Panc1 (cell line): Measurements from ENCODE around the gene ALOX12B. TPM values are rescaled to one million over a fixed set of nuclear protein-coding genes. Genes with fewer than 3 reads are reported as not detected.
"Not testable (repeated sequence)": the region's sequence is repeated elsewhere in the genome, so short reads cannot be mapped to it uniquely, and the experiment has no call there.

Experiments used
- ATAC-seq: fragments of 200-7000 bp; cut with Tn5 transposase; 2 replicates; pipeline ENCODE4 v1.9.1; 2020; ENCODE audit warnings: mild to moderate bottlenecking, moderate library complexity
- BruUV-seq: library from RNA; stranded (reverse); fragments of 400-500 nt; replicated peaks from 2 replicates; lab custom pipeline; 2021; lab: Mats Ljungman, UMichigan
- CTCF ChIA-PET: fragments of 300-600 bp; sonication (Branson Sonifier 250); formaldehyde crosslinking; loops from one replicate; lab custom pipeline; 2022; ENCODE audit warnings: antibody characterized with exemption; lab: Charles Lee
- POLR2A ChIA-PET: fragments of 300-600 bp; sonication (Branson Sonifier 250); formaldehyde crosslinking; loops from one replicate; lab custom pipeline; 2022; ENCODE audit warnings: antibody characterized with exemption; lab: Charles Lee
- DNase-seq: peaks from one replicate; pipeline ENCODE4 v3.0.0-alpha.2; 2010; ENCODE audit warnings: low read depth, low spot score
- H3K27ac ChIP-seq: 2 replicates; pipeline ENCODE4 v1.5.1; 2011; ENCODE audit warnings: mild to moderate bottlenecking, low read length, inconsistent platforms
- H3K27me3 ChIP-seq: fragments of 200-500 bp; sonication (Bioruptor generic); 2 replicates; pipeline ENCODE4 v1.6.0; 2014; ENCODE audit warnings: low read length, inconsistent platforms; ENCODE audit not compliant: control insufficient read depth, insufficient read depth
- H3K36me3 ChIP-seq: fragments of 200-500 bp; sonication (Bioruptor generic); 2 replicates; pipeline ENCODE4 v1.5.1; 2014; ENCODE audit warnings: inconsistent platforms, mild to moderate bottlenecking, low read length, moderate library complexity; ENCODE audit not compliant: control insufficient read depth, insufficient read depth
- H3K4me1 ChIP-seq: 2 replicates; pipeline ENCODE4 v1.5.1; 2011; ENCODE audit warnings: inconsistent platforms, mild to moderate bottlenecking, low read length, moderate library complexity; ENCODE audit not compliant: control insufficient read depth, insufficient read depth
- H3K4me3 ChIP-seq, 2 experiments: 2 replicates each; pipeline ENCODE4 v1.5.1; 2011 to 2012; ENCODE audit warnings: low read depth in 2 of 2, low read length in 2 of 2, mild to moderate bottlenecking in 2 of 2, inconsistent platforms in 1 of 2, moderate library complexity in 1 of 2
- H3K9me3 ChIP-seq: fragments of 200-500 bp; sonication (Bioruptor generic); 2 replicates; pipeline ENCODE4 v1.5.1; 2014; ENCODE audit warnings: low read depth, mild to moderate bottlenecking, inconsistent platforms, low read length, moderate library complexity; ENCODE audit not compliant: control insufficient read depth, insufficient read depth
- POLR2AphosphoS5 ChIP-seq: IDR thresholded peaks from 2 replicates; pipeline ENCODE4 v1.6.1; 2012; ENCODE audit warnings: mild to moderate bottlenecking, low read depth, low read length, moderate library complexity
- SIN3A ChIP-seq: IDR thresholded peaks from 2 replicates; pipeline ENCODE4 v1.6.1; 2012; ENCODE audit warnings: low read depth, mild to moderate bottlenecking, low read length, moderate library complexity, borderline replicate concordance; ENCODE audit not compliant: insufficient read depth
- TCF7L2 ChIP-seq: IDR thresholded peaks from 2 replicates; pipeline ENCODE4 v1.6.1; 2011; ENCODE audit warnings: mild to moderate bottlenecking, low read depth, low read length, inconsistent platforms
- in situ Hi-C: cut with HindIII; loops from 2 replicates; pipeline ENCODE4 v1.10.0; 2016; ENCODE audit warnings: low sequenced_read_pairs, low pct_unique_long_range_greater_than_20kb
- intact Hi-C: fragments of 100-400 bp; cut with micrococcal nuclease; formaldehyde crosslinking; loops from one replicate; pipeline ENCODE4 v1.10.0; 2022; ENCODE audit not compliant: unreplicated experiment
- total RNA-seq: library from RNA; stranded (reverse); gene quantifications from one replicate; pipeline ENCODE4 v1.2.1, GENCODE V29; 2021; ENCODE audit not compliant: unreplicated experiment
- TF ChIP-seq, protein P1 (sequence below): fragments of 450-650 bp; IDR thresholded peaks from 2 replicates; pipeline ENCODE4 v1.5.1; 2017; ENCODE audit warnings: mild to moderate bottlenecking
- TF ChIP-seq, protein P2 (sequence below), 2 experiments: IDR thresholded peaks; 2 replicates each; pipeline ENCODE4 v1.6.1; 2011 to 2012; ENCODE audit warnings: low read depth in 2 of 2, control low read depth in 1 of 2, low read length in 1 of 2, mild to moderate bottlenecking in 1 of 2, moderate library complexity in 1 of 2; ENCODE audit not compliant: insufficient read depth in 1 of 2

ALOX12B gene
- total RNA-seq, 1 experiment from 2014 or later = not detected

DNA sequence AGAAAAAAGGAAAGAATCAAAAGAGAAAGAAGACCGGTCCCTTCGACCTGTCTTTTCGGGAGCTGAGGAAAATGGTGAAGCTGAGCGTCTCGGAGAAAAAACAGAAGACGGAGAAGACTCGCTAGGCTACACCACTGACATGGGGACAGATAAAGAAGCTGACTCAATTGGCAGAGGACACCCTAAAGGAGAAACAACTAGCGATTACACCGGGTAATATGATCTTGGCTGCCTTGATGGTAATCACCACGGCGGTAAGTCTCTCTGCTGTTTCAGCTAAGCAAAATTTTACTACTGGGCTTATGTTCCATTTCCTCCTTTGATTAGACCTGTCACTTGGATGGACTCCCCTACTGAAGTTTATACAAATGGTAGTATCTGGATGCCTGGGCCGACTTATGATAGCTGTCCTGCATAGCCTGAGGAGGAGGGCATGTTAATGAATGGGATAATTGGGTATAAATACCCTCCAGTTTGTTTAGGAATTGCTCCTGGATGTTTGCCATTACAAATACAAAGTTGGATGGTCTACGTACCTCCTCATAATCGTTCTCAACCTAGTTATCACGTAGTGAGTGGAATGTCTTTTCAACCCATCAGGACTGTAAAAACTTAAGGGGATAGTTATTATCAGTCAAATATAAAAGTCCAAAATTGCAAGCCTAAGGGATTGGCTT, 24.6 kb downstream of the ALOX12B start:
- no peaks in the 10 kb centered on the region for H3K9me3 ChIP-seq
- TF ChIP-seq TCF7L2 (no peak), POLR2AphosphoS5 (no peak), SIN3A (no peak)
- TF ChIP-seq, protein P1, sequence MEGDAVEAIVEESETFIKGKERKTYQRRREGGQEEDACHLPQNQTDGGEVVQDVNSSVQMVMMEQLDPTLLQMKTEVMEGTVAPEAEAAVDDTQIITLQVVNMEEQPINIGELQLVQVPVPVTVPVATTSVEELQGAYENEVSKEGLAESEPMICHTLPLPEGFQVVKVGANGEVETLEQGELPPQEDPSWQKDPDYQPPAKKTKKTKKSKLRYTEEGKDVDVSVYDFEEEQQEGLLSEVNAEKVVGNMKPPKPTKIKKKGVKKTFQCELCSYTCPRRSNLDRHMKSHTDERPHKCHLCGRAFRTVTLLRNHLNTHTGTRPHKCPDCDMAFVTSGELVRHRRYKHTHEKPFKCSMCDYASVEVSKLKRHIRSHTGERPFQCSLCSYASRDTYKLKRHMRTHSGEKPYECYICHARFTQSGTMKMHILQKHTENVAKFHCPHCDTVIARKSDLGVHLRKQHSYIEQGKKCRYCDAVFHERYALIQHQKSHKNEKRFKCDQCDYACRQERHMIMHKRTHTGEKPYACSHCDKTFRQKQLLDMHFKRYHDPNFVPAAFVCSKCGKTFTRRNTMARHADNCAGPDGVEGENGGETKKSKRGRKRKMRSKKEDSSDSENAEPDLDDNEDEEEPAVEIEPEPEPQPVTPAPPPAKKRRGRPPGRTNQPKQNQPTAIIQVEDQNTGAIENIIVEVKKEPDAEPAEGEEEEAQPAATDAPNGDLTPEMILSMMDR = no peak
- intact Hi-C loops (no loop called here), in situ Hi-C loops (no loop called here)
- peaks cover 8% of the 10 kb centered on the region for H3K4me1 ChIP-seq
- ChIA-PET CTCF (no interaction called here), POLR2A (no interaction called here)
- no peak overlapping the region for H3K27ac ChIP-seq
- H3K27me3 ChIP-seq = peaks cover 4% of the 10 kb centered on the region
- ATAC-seq (no peak), DNase-seq (no peak)
- no peaks in the 10 kb centered on the region for H3K36me3 ChIP-seq
- H3K4me3 ChIP-seq = no peak overlapping the region
- no TSS peak for BruUV-seq

DNA sequence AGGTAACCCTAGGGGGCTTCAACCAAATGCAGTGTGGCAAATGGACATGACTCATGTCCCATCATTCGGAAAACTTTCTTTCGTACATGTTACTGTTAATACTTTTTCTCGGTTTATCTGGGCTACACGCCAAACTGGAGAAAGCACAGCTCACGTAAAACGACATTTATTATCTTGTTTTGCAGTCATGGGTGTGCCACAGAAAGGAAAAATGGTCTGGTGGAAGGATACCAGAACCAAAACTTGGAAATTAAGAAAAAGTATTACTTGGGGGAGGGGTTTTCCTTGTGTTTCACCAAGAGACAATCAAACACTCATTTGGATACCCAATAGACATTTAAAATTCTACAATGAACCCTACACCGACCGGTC, 25.1 kb downstream of the ALOX12B start:
- TF ChIP-seq POLR2AphosphoS5 (no peak), TCF7L2 (no peak), SIN3A (no peak)
- TF ChIP-seq, protein P1 = no peak
- TF ChIP-seq, protein P2, sequence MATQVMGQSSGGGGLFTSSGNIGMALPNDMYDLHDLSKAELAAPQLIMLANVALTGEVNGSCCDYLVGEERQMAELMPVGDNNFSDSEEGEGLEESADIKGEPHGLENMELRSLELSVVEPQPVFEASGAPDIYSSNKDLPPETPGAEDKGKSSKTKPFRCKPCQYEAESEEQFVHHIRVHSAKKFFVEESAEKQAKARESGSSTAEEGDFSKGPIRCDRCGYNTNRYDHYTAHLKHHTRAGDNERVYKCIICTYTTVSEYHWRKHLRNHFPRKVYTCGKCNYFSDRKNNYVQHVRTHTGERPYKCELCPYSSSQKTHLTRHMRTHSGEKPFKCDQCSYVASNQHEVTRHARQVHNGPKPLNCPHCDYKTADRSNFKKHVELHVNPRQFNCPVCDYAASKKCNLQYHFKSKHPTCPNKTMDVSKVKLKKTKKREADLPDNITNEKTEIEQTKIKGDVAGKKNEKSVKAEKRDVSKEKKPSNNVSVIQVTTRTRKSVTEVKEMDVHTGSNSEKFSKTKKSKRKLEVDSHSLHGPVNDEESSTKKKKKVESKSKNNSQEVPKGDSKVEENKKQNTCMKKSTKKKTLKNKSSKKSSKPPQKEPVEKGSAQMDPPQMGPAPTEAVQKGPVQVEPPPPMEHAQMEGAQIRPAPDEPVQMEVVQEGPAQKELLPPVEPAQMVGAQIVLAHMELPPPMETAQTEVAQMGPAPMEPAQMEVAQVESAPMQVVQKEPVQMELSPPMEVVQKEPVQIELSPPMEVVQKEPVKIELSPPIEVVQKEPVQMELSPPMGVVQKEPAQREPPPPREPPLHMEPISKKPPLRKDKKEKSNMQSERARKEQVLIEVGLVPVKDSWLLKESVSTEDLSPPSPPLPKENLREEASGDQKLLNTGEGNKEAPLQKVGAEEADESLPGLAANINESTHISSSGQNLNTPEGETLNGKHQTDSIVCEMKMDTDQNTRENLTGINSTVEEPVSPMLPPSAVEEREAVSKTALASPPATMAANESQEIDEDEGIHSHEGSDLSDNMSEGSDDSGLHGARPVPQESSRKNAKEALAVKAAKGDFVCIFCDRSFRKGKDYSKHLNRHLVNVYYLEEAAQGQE (IDR thresholded peaks at IDR 0.05; ENCODE audit: insufficient read depth in 1 of 2, low read depth in 2 of 2, low read length in 1 of 2) = no peak
- peaks cover 10% of the 10 kb centered on the region for H3K4me1 ChIP-seq
- no TSS peak for BruUV-seq
- no peaks in the 10 kb centered on the region for H3K36me3 ChIP-seq
- no peak for ATAC-seq
- no peak overlapping the region for H3K4me3 ChIP-seq
- DNase-seq = no peak
- POLR2A ChIA-PET = no interaction called here
- H3K27me3 ChIP-seq = peaks cover 4% of the 10 kb centered on the region
- intact Hi-C loops (no loop called here), in situ Hi-C loops (no loop called here)
- no peak overlapping the region for H3K27ac ChIP-seq
- CTCF ChIA-PET = interaction anchor here (0.6 kb wide), 1 partner anchor 144 kb away, joined by 5 read pairs; no protein-coding TSS in a partner anchor
- H3K9me3 ChIP-seq = no peaks in the 10 kb centered on the region

DNA sequence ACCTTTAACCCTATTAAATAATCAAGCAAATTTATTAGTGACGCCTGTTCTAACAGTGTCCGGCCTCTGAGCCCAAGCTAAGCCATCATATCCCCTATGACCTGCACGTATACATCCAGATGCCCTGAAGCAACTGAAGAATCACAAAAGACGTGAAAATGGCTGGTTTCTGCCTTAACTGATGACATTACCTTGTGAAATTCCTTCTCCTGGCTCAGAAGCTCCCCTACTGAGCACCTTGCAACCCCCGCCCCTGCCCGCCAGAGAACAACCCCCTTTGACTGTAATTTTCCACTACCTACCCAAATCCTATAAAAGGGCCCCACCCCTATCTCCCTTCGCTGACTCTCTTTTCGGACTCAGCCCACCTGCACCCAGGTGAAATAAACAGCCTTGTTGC, 25.7 kb downstream of the ALOX12B start:
- H3K4me3 ChIP-seq, H3K9me3 ChIP-seq, BruUV-seq, H3K27me3 ChIP-seq, DNase-seq, POLR2A ChIA-PET, H3K36me3 ChIP-seq, H3K27ac ChIP-seq, in situ Hi-C loops, ATAC-seq: not testable (repeated sequence)
- H3K4me1 ChIP-seq = peaks cover 10% of the 10 kb centered on the region
- intact Hi-C loops = loop anchor here (2.0 kb wide), 1 partner anchor 57 kb away; the partner anchor contains the start of gene ALOXE3
- CTCF ChIA-PET = interaction anchor here (0.5 to 0.6 kb wide), 2 partner anchors 32 to 143 kb away, joined by 3 to 5 read pairs; no protein-coding TSS in a partner anchor
